Femur (tissue), 1 donor: ENCODE results near the gene CAP2.

Experiments
- DNase-seq: peaks from one replicate; pipeline ENCODE4 v3.0.0-alpha.2; 2017

CAP2 gene

GRCh38 chr6:17446713-17447112 is 53.3 kb downstream of the CAP2 start:
- no peak for DNase-seq

GRCh38 chr6:17448165-17448564 is 54.8 kb downstream of the CAP2 start:
- DNase-seq = no peak

- no peak for DNase-seq
These were observed 57.0 kb downstream of the CAP2 start for GRCh38 chr6:17450397-17450796.

DNA sequence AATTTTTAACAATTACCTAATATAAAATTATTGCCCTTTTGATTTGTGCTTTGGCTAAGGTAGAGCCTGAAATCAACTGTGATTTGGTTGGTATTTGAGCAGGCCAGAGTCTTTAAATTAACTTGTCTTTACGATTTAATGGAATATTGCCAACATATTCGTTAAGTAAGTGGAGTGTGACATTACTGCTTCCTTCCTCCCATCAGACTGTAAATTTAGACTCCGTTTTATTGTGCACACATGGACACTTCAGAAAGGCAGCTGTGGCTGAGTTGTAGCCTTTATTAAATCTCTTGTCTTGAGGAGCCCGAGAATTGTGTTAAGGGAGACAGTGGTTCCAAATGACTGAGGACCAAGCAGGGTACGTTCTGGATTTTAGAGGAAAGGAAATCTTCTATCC is 57.4 kb downstream of the CAP2 start:
- no peak for DNase-seq

GRCh38 chr6:17452096-17452495 is 58.7 kb downstream of the CAP2 start:
- DNase-seq = no peak

DNA sequence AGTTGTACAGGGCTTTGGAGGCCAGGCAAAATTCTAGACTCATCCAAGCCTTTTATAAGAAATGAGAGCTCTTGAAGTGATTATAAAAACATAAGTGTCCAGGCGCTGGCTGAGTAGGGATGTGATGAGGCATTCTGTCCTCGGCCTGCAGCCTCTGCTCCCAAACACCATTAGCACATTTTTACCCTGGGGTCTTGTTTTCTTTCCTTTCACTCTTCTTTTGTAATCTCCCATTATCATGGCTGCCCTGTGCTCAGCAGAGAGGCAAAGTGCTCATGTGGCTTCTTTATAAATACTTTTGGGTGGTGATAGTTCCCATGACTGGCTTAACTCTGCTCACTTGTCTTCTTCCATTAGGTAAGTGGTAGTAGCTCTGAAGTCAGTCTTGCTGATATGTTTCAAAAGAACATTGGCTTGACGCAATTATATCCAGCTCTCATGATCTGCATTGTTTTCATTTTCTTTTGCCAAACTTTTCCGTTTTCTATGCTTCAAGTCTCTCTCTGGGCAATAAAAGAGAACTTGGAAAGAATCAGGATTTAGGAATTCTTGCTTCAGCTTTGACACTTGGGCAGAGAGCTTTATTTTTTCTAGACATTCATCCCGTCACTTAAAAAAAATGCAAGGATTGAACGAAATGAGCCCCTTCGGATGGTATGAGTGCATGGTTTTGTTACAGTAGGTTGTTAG is 61.1 kb downstream of the CAP2 start:
- no peak for DNase-seq

DNA sequence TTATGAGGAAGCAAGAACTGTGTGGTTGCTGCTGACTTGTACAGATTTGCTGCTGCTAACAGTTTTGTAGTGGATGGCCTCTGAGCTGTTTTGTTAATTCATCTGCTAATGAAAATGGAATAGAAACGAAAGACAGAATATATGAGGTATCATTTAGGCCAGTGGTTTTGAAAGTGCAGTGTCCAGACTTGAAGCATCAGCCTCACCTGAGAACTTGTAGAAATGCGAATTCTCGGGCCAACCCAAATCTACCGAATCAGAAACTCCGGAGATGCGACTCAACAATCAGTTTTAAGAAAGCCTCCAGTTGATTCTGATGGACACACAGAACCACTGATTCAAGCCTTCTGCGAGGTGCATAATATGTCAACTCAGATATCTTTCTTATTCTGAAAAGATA is 62.5 kb downstream of the CAP2 start:
- DNase-seq = no peak

DNA sequence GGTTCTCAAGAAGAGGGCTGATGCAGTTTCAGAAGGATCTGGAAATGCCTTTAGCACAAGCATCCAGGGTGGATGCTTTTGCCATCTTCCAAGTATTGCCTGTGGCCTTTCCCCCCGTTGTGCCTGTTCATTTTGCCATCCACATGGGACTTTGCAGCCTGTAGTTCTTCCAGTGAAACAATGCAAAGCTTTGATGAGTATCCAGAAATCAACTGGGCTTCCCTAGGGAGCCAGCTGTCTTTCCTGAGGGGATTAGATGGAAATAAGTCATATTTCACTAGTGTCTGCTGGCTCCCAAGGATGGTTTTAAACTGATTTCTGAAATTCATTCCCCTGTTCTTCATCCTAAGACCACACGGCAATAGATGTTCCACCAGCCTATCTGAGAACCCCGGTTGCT is 63.3 kb downstream of the CAP2 start:
- no peak for DNase-seq

- DNase-seq = no peak
These were observed 64.0 kb downstream of the CAP2 start for GRCh38 chr6:17457405-17457804.

GRCh38 chr6:17457956-17458355 is 64.6 kb downstream of the CAP2 start:
- DNase-seq = no peak

- DNase-seq = no peak
These were observed 65.6 kb downstream of the CAP2 start for GRCh38 chr6:17458966-17459365.

DNA sequence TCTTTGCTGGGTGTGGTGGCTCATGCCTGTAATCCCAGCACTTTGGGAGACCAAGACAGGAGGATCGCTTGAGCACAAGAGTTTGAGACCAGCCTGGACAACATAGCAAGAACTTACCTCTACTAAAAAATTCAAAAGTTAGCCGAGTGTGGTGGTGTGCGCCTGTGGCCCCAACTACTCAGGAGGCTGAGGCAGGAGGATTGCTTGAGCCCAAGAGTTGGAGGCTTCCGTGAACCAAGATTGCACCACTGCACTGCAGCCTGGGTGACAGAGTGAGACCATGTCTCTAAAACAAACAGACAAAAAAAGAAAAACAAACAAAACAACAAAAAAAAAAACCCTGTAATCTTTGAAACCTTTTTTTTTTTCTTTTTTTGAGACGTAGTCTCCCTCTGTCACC is 67.5 kb downstream of the CAP2 start:
- DNase-seq = no peak

DNA sequence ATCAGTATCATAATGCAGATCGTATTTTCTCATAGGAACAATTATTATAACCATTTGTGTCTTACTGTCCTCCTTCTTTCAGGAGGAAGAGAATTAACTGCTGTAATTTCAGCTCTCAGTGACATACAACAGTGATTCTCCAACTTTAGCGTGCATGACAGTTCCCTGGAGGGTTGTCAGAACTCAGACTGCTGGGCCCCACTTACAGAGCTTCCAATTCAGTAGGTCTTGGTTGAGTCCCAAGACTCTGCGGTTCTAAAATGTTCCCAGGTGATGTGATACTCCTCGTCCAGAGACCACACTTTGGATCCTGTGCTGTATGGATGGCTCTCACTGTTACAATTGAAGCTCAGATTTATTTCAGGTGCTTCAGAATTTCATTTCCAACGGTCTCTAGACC is 72.8 kb downstream of the CAP2 start:
- DNase-seq = no peak

DNA sequence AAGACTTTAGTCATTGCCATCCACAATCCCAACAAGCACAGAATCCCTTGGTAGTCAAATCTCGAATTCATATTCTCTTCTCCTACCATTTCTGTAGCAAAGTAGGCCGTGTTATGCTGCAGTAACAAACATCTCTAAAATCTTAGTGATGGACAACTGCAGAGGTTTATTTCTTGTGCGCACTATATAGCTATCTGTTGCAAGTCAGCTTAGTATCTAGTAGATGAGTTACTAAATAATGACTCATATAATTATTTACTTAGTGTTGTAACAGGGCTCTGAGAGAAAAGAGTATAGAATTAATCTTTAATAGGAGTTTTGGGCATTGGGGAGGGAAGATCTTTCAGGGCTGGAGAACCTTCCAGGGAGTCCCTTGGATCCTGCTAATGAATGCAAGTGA is 73.3 kb downstream of the CAP2 start:
- no peak for DNase-seq

GRCh38 chr6:17469006-17469832 is 75.8 kb downstream of the CAP2 start:
- no peak for DNase-seq

- DNase-seq = no peak
These were observed 77.0 kb downstream of the CAP2 start for GRCh38 chr6:17470202-17470937.

GRCh38 chr6:17470938-17471327 is 77.5 kb downstream of the CAP2 start:
- DNase-seq = no peak

DNA sequence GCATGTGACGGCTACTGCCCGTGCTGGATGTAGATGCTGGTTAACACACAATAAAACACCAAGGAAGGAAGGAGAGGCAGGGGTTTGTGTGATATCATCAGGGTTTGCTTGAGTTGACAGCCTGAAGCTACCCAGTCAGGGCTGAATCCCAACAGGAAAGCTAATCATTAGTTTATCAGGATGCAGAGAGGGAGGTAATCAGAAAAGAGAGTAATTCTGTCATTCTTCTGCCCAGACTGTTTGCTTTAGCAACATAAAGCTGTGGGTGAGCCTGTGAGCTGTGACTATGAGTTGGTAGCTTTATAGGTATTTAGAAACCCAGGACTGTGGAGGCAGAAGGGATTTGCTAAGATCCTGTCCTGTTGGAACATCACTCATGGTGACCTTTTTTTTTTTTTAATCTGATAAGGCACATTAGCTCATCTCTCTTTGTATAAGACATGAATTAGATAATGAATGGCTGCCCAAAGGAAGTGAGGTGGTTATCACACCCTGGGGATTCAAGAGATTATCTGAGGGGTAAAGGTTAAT is 79.3 kb downstream of the CAP2 start:
- no peak for DNase-seq

DNA sequence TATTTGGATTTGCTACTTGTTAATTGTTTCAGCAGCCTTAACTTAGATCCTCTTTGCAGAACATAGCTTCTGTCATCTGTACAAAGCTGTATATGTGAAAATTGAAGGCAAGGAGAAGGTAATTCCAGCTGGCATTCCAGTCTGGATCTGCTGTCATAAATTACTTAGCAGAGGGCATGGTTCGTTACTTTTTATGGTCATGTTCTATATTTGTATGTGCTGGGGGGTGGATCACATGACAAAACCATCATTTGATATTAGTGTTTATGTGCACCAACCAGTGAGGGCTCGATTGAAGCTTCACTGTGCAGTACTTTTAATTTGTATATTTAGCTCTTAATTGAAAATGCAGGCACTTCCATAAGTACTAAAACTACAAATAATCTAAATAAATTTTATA is 80.2 kb downstream of the CAP2 start:
- DNase-seq = no peak

DNA sequence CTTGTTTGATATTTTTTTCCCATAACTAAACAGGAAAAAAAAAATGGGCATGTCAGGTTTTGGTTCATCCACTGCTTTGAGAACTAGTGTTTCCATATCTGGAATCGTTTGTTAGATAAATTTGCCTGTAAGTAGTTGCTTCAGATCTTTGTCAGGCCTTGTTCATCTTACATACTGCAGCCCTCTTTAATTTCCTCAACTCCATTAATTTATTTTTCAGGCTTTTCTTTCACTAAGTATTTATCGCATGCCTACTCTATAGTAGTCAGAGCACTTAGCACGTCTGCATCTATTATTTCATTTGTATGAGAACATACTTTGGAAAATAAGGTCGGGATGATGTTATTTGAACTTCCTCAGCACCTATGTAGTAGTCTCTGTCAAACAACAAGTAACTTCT is 80.9 kb downstream of the CAP2 start:
- DNase-seq = no peak

- no peak for DNase-seq
These were observed 82.3 kb downstream of the CAP2 start for GRCh38 chr6:17475606-17476244.

DNA sequence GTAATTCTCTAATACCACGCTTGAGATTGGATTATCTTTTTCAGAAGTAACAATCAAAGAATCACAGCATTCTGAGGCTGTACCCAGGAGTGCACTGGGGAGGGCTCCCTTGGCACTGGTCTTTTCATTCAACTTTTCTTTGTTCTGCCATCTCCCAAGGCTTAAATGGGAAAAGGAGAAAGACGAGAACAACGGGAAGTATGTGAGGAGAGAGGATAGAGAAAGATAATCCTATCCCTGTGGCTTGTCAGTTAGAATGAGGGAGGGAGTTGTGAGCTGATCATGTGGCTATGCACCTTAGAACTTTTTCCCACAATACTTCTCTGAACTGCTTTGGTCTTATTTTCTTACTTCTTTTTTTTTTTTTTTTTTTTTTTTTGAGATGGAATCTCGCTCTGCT is 83.1 kb downstream of the CAP2 start:
- no peak for DNase-seq

- DNase-seq = no peak
These were observed 84.0 kb downstream of the CAP2 start for GRCh38 chr6:17477356-17477755.
